HepG2 (cell line): Measurements from ENCODE around the gene ATP2B2. TPM values are rescaled to one million over a fixed set of nuclear protein-coding genes. Genes with fewer than 3 reads are reported as not detected.
A peak's percentile ranks its signal among the peaks of the same experiment; 100 is the strongest.

Experiments used
- ATAC-seq: fragments of 200-7000 bp; cut with Tn5 transposase; 3 replicates; pipeline ENCODE4 v1.9.1; 2020; ENCODE audit warnings: mild to moderate bottlenecking, moderate library complexity
- BruUV-seq: library from RNA; stranded (reverse); fragments of 400-500 nt; replicated peaks from 2 replicates; lab custom pipeline; 2021; lab: Mats Ljungman, UMichigan
- CTCF ChIA-PET: fragments of 300-600 bp; formaldehyde crosslinking; extraction: SDS; loops from one replicate; lab custom pipeline; 2021; ENCODE audit warnings: low total read pairs, inconsistent platforms, low intra/inter-chr PET ratio; lab: Yijun Ruan, JAX
- POLR2A ChIA-PET: fragments of 350-600 bp; sonication (Branson Sonifier 250); formaldehyde crosslinking; loops from one replicate; lab custom pipeline; 2020; ENCODE audit warnings: antibody characterized with exemption, inconsistent platforms; lab: Yijun Ruan, JAX
- DNase-seq: peaks from one replicate; pipeline ENCODE4 v3.0.0-alpha.2; 2015; ENCODE audit warnings: low spot score
- FAIRE-seq: peaks from 3 replicates; lab custom pipeline; 2011; peaks lifted over from hg19 to GRCh38; lab: Jason Lieb, UNC
- H2AFZ ChIP-seq: one replicate; pipeline ENCODE4 v1.6.1; 2011; ENCODE audit warnings: low read length, inconsistent platforms
- H3K27ac ChIP-seq: fragments of 300-600 bp; 3 replicates; pipeline ENCODE4 v1.8.0; 2011; ENCODE audit warnings: mixed run types, mild to moderate bottlenecking, mixed read lengths, low read length, inconsistent platforms; ENCODE audit not compliant: insufficient read depth; ENCODE audit errors: extremely low read length
- H3K27me3 ChIP-seq, 2 experiments: fragments of 200-600 bp in 1 of 2; 2 replicates in 1 of 2; 3 replicates in 1 of 2; pipeline versions ENCODE4 v1.6.0 to v1.8.0; 2011; ENCODE audit warnings: low read length in 2 of 2, mild to moderate bottlenecking in 2 of 2, moderate library complexity in 2 of 2, inconsistent platforms in 1 of 2; ENCODE audit not compliant: insufficient read depth in 2 of 2, control insufficient read depth in 1 of 2
- H3K36me3 ChIP-seq, 2 experiments: fragments of 200-600 bp in 1 of 2; replicated peaks in 1 of 2; 2 replicates in 1 of 2; 3 replicates in 1 of 2; pipeline versions ENCODE4 v1.5.1 to v1.8.0; 2011; ENCODE audit warnings: low read length in 2 of 2, inconsistent platforms in 1 of 2; ENCODE audit not compliant: insufficient read depth in 2 of 2, control insufficient read depth in 1 of 2
- H3K4me1 ChIP-seq: 2 replicates; pipeline ENCODE4 v1.5.1; 2012; ENCODE audit warnings: low read length, inconsistent platforms; ENCODE audit not compliant: insufficient read depth
- H3K4me2 ChIP-seq: 2 replicates; pipeline ENCODE4 v1.6.0; 2011; ENCODE audit warnings: low read depth, low read length, inconsistent platforms
- H3K4me3 ChIP-seq, 3 experiments: fragments of 200-600 bp in 1 of 3; sonication (generic), shearing (Covaris generic) in 1 of 3; replicated peaks in 1 of 3; 2 replicates each; pipeline ENCODE4 v1.5.1; 2011 to 2016; ENCODE audit warnings: low read length in 3 of 3, inconsistent platforms in 2 of 3, low read depth in 2 of 3, mild to moderate bottlenecking in 2 of 3, control low read depth in 1 of 3, mixed read lengths in 1 of 3; ENCODE audit not compliant: insufficient read depth in 1 of 3
- H3K79me2 ChIP-seq: one replicate; pipeline ENCODE4 v1.6.1; 2011; ENCODE audit warnings: low read length, inconsistent platforms; ENCODE audit not compliant: insufficient read depth
- H3K9ac ChIP-seq: 2 replicates; pipeline ENCODE4 v1.6.0; 2011; ENCODE audit warnings: mild to moderate bottlenecking, low read depth, low read length, inconsistent platforms; ENCODE audit not compliant: insufficient read depth
- H3K9me3 ChIP-seq: 2 replicates; pipeline ENCODE4 v1.5.1; 2012; ENCODE audit warnings: mild to moderate bottlenecking, low read length
- H4K20me1 ChIP-seq: 2 replicates; pipeline ENCODE4 v1.6.0; 2011; ENCODE audit warnings: inconsistent platforms, mild to moderate bottlenecking, low read length, moderate library complexity; ENCODE audit not compliant: insufficient read depth
- CERS6 ChIP-seq: sonication (generic); formaldehyde crosslinking; IDR thresholded peaks from 2 replicates; pipeline ENCODE4 v1.5.0; 2020; ENCODE audit warnings: missing genetic modification reagents
- CTCF ChIP-seq: sonication (generic); formaldehyde crosslinking; IDR thresholded peaks from 2 replicates; pipeline ENCODE4 v1.5.0; 2020; ENCODE audit warnings: mild to moderate bottlenecking, missing genetic modification reagents, moderate library complexity
- NR2F1 ChIP-seq, 2 experiments: fragments of 450-650 bp in 1 of 2; formaldehyde crosslinking in 1 of 2; IDR thresholded peaks; 2 replicates each; pipeline versions ENCODE4 v1.5.0 to v1.6.1; 2016 to 2020; ENCODE audit warnings: mild to moderate bottlenecking in 1 of 2, missing compliant biosample characterization in 1 of 2, missing genetic modification reagents in 1 of 2, moderate library complexity in 1 of 2
- STAG1 ChIP-seq: sonication (generic); formaldehyde crosslinking; IDR thresholded peaks from 2 replicates; pipeline ENCODE4 v1.4.0; 2020; ENCODE audit warnings: missing genetic modification reagents
- WGBS: methylation state at CpG from one replicate; pipeline ENCODE4 v1.1.6; 2017; ENCODE audit warnings: low lambda C conversion rate; 5-methylcytosine and 5-hydroxymethylcytosine counted together
- in situ Hi-C: cut with HindIII; loops from 2 replicates; pipeline ENCODE4 v1.10.0; 2017; ENCODE audit warnings: low pct_unique_long_range_greater_than_20kb; ENCODE audit not compliant: extremely low pct_ligation_motif_present
- intact Hi-C: fragments of 100-400 bp; cut with micrococcal nuclease; formaldehyde crosslinking; loops from one replicate; pipeline ENCODE4 v1.10.0; 2022; ENCODE audit not compliant: unreplicated experiment
- polyA plus RNA-seq, 8 experiments: library from polyadenylated mRNA; depleted of rRNA in 3 of 8; stranded (reverse) in 7 of 8; unstranded in 1 of 8; fragments of >200 nt; fragmentation: Illumina TruSeq in 4 of 8; extraction: Trizol in 4 of 8; gene quantifications; 2 replicates each; pipeline versions ENCODE4 v1.2.1 to v1.2.3, GENCODE V29; 2011 to 2016; ENCODE audit warnings: low read depth in 4 of 8, missing spikeins in 1 of 8, mixed read lengths in 1 of 8; ENCODE audit not compliant: insufficient read depth in 1 of 8
- total RNA-seq, 5 experiments: library from RNA; depleted of rRNA; stranded (reverse); fragments of >200 nt; fragmentation: Illumina TruSeq; extraction: Trizol; gene quantifications; 2 replicates each; pipeline ENCODE4 v1.2.3, GENCODE V29; 2016; ENCODE audit warnings: low read depth in 1 of 5

ATP2B2 gene
- total and polyA plus RNA-seq, 2 of the 13 experiments (the other 11 are each of a cell fraction or from before 2014, with no cell fraction given) = 1.5 to 2.3 TPM

DNA sequence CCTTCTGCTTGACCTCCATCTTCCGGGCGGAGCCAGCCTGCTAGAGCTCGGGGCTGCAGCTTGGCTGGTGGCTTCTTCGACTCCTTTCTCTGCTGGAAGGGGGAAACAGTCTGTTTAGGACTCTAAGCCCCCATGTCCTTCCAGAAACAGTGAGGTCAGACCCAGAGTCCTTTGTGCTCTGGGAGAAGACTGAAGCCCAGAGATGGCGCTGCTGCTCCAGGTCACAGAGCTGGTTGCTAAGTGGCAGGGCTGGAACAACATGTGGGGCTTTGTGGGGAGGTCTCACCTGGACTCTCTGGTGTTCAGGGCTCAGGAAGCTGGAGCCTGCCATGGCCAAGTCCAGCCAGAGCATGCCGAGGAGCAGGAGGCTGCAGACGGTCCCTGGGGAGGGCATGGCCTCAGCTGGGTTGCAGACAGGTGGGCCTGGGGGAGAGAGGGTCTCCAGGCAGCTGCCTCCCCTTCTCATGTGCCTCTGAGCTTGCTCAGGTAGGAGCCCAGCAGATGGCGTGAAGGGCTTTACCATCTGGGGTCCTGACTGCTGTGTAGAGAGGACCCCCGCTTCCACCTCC, 215.5 kb downstream of the ATP2B2 start:
- CTCF ChIA-PET = no interaction called here
- Histone ChIP-seq H3K9ac (no peak overlapping the region), H2AFZ (no peak overlapping the region), H3K79me2 (no peaks in the 10 kb centered on the region), H3K9me3 (no peaks in the 10 kb centered on the region), H3K4me2 (no peak overlapping the region), H3K4me1 (peaks cover 34% of the 10 kb centered on the region), H3K27ac (no peak overlapping the region), H3K36me3 (peaks cover 8 to 15% of the 10 kb centered on the region in 2 experiments; a peak in 4 of 5 replicates), H3K4me3 (no peak overlapping the region), H4K20me1 (no peaks in the 10 kb centered on the region), H3K27me3 (no peaks in the 10 kb centered on the region)
- DNase-seq (no peak), FAIRE-seq (no peak), ATAC-seq (no peak)
- BruUV-seq = no TSS peak
- POLR2A ChIA-PET = interaction anchor here (1.1 to 1.6 kb wide), 4 partner anchors 10 to 42 kb away, joined by 3 to 7 read pairs (median 4); partner anchors contain the start of gene TATDN2
- in situ Hi-C loops (no loop called here), intact Hi-C loops (no loop called here)
- no peak for TF ChIP-seq NR2F1 (CRISPR knock-in tag; IDR thresholded peaks at IDR 0.05)
- peak; percentile 39 for TF ChIP-seq CTCF (CRISPR knock-in tag)
- TF ChIP-seq CERS6 (CRISPR knock-in tag) = no peak
- TF ChIP-seq STAG1 (CRISPR knock-in tag) = peak; percentile 19; the same call in 1 of the 2 replicates
- 89% methylated on average over 4 of the region's 9 CpGs for WGBS
